ENCODE measurements around the gene UBE2I. TPM values are rescaled to one million over a fixed set of nuclear protein-coding genes. Genes with fewer than 3 reads are reported as not detected.

Gene UBE2I
- total RNA-seq (2021; ENCODE audit: unreplicated experiment) = 212 TPM
- 96.9 and 135 TPM in 2 replicates for polyA plus RNA-seq (2012)
- Bru-seq, nascent RNA = percentile 87 among the genes with signal in this experiment
- percentile 97 among the genes with signal in this experiment for BruChase-seq, experiment 1, labeled RNA remaining after a 6-hour chase
- percentile 93 among the genes with signal in this experiment for BruChase-seq, experiment 2, labeled RNA remaining after a 2-hour chase
- long read RNA-seq, transcript UBE2I-204 (8 exons, 3,109 nt) = minor isoform, 6 of 313 reads
- long read RNA-seq, transcript UBE2I-203 (7 exons, 2,976 nt) = major isoform, 240 of 313 reads
- long read RNA-seq, partial matches to known transcripts = 14 of 313 reads
- long read RNA-seq, other reads (novel, unspliced or antisense) = 38 of 313 reads

- BruUV-seq (replicated peaks) = no TSS peak
- CTCF ChIA-PET = interaction anchor here (1.0 kb wide), 1 partner anchor 12 kb away, joined by 4 read pairs; no protein-coding TSS in a partner anchor
- H2AFZ ChIP-seq (ENCODE audit: low read depth, low read length, poor library complexity, severe bottlenecking) = peak within 1 kb of the TSS; percentile 23
These were observed at the start of gene UBE2I for GRCh38 chr16:1308977-1309885. UBE2I (plus strand) TSS chr16:1309636; CDS start chr16:1314031, 4,395 bp downstream.

GRCh38 chr16:1259760-1260068 is 49.7 kb upstream of the UBE2I start:
- Histone ChIP-seq H3K4me2 (ENCODE audit: low read length) (no peak overlapping the region), H3K9me3 (ENCODE audit: control insufficient read depth in 1 of 2, insufficient read depth in 1 of 2, low read depth in 1 of 2, low read length in 2 of 2) (no peaks in the 10 kb centered on the region; a peak in 1 of 4 replicates), H3K4me3 (replicated peaks in 1 of 2; ENCODE audit: low read depth in 1 of 2, low read length in 2 of 2) (no peak overlapping the region), H3K36me3 (ENCODE audit: control insufficient read depth in 1 of 2, insufficient read depth in 2 of 2, low read length in 2 of 2) (no peaks in the 10 kb centered on the region), H3K9me2 (ENCODE audit: insufficient read depth) (no peaks in the 10 kb centered on the region), H3K27me3 (ENCODE audit: insufficient read depth, low read length) (peaks cover 4% of the 10 kb centered on the region; the same call in 1 of the 2 replicates), H3K9ac (ENCODE audit: low read length) (no peak overlapping the region), H3K79me2 (ENCODE audit: insufficient read depth, low read length) (no peaks in the 10 kb centered on the region), H3K27ac (ENCODE audit: low read depth, low read length) (no peak overlapping the region), H2AFZ (ENCODE audit: low read depth, low read length, poor library complexity, severe bottlenecking) (no peak overlapping the region), H4K20me1 (ENCODE audit: insufficient read depth) (no peaks in the 10 kb centered on the region), H3K4me1 (ENCODE audit: control insufficient read depth in 1 of 2, insufficient read depth in 2 of 2, low read length in 2 of 2) (peaks cover 4 to 13% of the 10 kb centered on the region in 2 experiments; a peak in 3 of 4 replicates)
- BruUV-seq (replicated peaks) = no TSS peak
- DNase-seq (ENCODE audit: low read depth, low spot score) (no peak), ATAC-seq (no peak)
- ChIA-PET POLR2A (no interaction called here), RAD21 (ENCODE audit: low non-redundant PET in 1 of 2, low total read pairs in 2 of 2, uncharacterized antibody in 2 of 2, unreplicated experiment in 2 of 2) (no interaction called here), CTCF (no interaction called here)
- intact Hi-C loops (cut with micrococcal nuclease) = no loop called here
- no peak for TF ChIP-seq EZH2phosphoT487 (IDR thresholded peaks at IDR 0.05; ENCODE audit: borderline replicate concordance)
- TF ChIP-seq POLR2A (IDR thresholded peaks at IDR 0.05; ENCODE audit: borderline replicate concordance, extremely low read depth, insufficient read depth, insufficient read length) = no peak
- no peak for TF ChIP-seq SIN3A (IDR thresholded peaks at IDR 0.05; ENCODE audit: low read depth)
- no peak for TF ChIP-seq SP1 (IDR thresholded peaks at IDR 0.05; ENCODE audit: low read depth)
- no peak for TF ChIP-seq CBX3 (IDR thresholded peaks at IDR 0.05; ENCODE audit: low read depth)
- no peak for TF ChIP-seq EGR1 (IDR thresholded peaks at IDR 0.05; ENCODE audit: low read depth)
- no peak for TF ChIP-seq SRF (IDR thresholded peaks at IDR 0.05; ENCODE audit: low read depth)
- TF ChIP-seq ZBTB33 (IDR thresholded peaks at IDR 0.05; ENCODE audit: extremely low read depth, insufficient replicate concordance, low read length) = no peak
- TF ChIP-seq POLR2AphosphoS5 (IDR thresholded peaks at IDR 0.05; ENCODE audit: low read depth, low read length) = no peak
- TF ChIP-seq RAD21 (IDR thresholded peaks at IDR 0.05; ENCODE audit: low read depth) = no peak
- no peak for TF ChIP-seq YY1 (IDR thresholded peaks at IDR 0.05; ENCODE audit: extremely low read depth, insufficient replicate concordance, low read depth, low read length)
- no peak for TF ChIP-seq TCF7L2 (IDR thresholded peaks at IDR 0.05; ENCODE audit: borderline replicate concordance, extremely low read depth, insufficient read depth, insufficient read length)
- no peak for TF ChIP-seq ATF3 (IDR thresholded peaks at IDR 0.05)
- no peak for TF ChIP-seq MAX (IDR thresholded peaks at IDR 0.05)

More at GRCh38 chr16:1308977-1309885, at the start of gene UBE2I:
- Histone ChIP-seq H3K9me3 (ENCODE audit: control insufficient read depth in 1 of 2, insufficient read depth in 1 of 2, low read depth in 1 of 2, low read length in 2 of 2) (no peaks in the 10 kb centered on the region), H3K4me3 (replicated peaks in 1 of 2; ENCODE audit: low read depth in 1 of 2, low read length in 2 of 2) (peak within 1 kb of the TSS; percentile 98 to 99), H3K4me2 (ENCODE audit: low read length) (peak within 1 kb of the TSS; percentile 94), H3K9ac (ENCODE audit: low read length) (peak within 1 kb of the TSS; percentile 96), H3K9me2 (ENCODE audit: insufficient read depth) (no peaks in the 10 kb centered on the region), H3K27me3 (ENCODE audit: insufficient read depth, low read length) (no peaks in the 10 kb centered on the region), H3K4me1 (ENCODE audit: control insufficient read depth in 1 of 2, insufficient read depth in 2 of 2, low read length in 2 of 2) (peaks cover 16 to 60% of the 10 kb centered on the region in 2 experiments), H4K20me1 (ENCODE audit: insufficient read depth) (peaks cover 29% of the 10 kb centered on the region; the same call in 1 of the 2 replicates), H3K27ac (ENCODE audit: low read depth, low read length) (peak within 1 kb of the TSS; percentile 100), H3K36me3 (ENCODE audit: control insufficient read depth in 1 of 2, insufficient read depth in 2 of 2, low read length in 2 of 2) (peaks cover 2 to 19% of the 10 kb centered on the region in 2 experiments; a peak in 2 of 4 replicates), H3K79me2 (ENCODE audit: insufficient read depth, low read length) (peaks cover 44% of the 10 kb centered on the region)
- TF ChIP-seq ZFX (IDR thresholded peaks at IDR 0.05) = peak; percentile 100
- no peak for TF ChIP-seq RAD21 (IDR thresholded peaks at IDR 0.05; ENCODE audit: low read depth)
- peak; percentile 30 for TF ChIP-seq POLR2A (IDR thresholded peaks at IDR 0.05; ENCODE audit: borderline replicate concordance, extremely low read depth, insufficient read depth, insufficient read length)
- peak; percentile 73 for TF ChIP-seq TCF7L2 (IDR thresholded peaks at IDR 0.05; ENCODE audit: borderline replicate concordance, extremely low read depth, insufficient read depth, insufficient read length)
- TF ChIP-seq POLR2AphosphoS5 (IDR thresholded peaks at IDR 0.05; ENCODE audit: low read depth, low read length) = peak; percentile 66
- ChIA-PET POLR2A (interaction anchor here (0.7 to 1.6 kb wide), 3 partner anchors 13 to 54 kb away, joined by 3 to 5 read pairs (median 3); no protein-coding TSS in a partner anchor), RAD21 (ENCODE audit: low non-redundant PET in 1 of 2, low total read pairs in 2 of 2, uncharacterized antibody in 2 of 2, unreplicated experiment in 2 of 2) (no interaction called here)
- intact Hi-C loops (cut with micrococcal nuclease) = no loop called here
- peak; percentile 97 for DNase-seq (ENCODE audit: low read depth, low spot score)
- ATAC-seq = peak; percentile 83

Measured in HCT116 (cell line).